PFSK-1 (cell line): Measurements from ENCODE around the gene RAD51.

Experiments
- FOXP2 ChIP-seq: optimal IDR thresholded peaks from 2 replicates; pipeline ENCODE3; 2011; ENCODE audit warnings: borderline replicate concordance, control low read depth, inconsistent platforms; ENCODE audit not compliant: insufficient read depth; ENCODE audit errors: extremely low read length, extremely low read depth
- POLR2AphosphoS5 ChIP-seq: IDR thresholded peaks from 2 replicates; pipeline ENCODE4 v1.6.1; 2012; ENCODE audit warnings: low read depth, mild to moderate bottlenecking, control low read depth, low read length, moderate library complexity
- SIN3A ChIP-seq: IDR thresholded peaks from 2 replicates; pipeline ENCODE4 v1.6.1; 2012; ENCODE audit warnings: mild to moderate bottlenecking, low read length, moderate library complexity, borderline replicate concordance; ENCODE audit not compliant: insufficient read depth
- TAF1 ChIP-seq: IDR thresholded peaks from 2 replicates; pipeline ENCODE4 v1.6.1; 2012; ENCODE audit warnings: low read length, control low read depth, borderline replicate concordance; ENCODE audit not compliant: insufficient read depth
- TF ChIP-seq, protein P1 (sequence below), 2 experiments: IDR thresholded peaks; 2 replicates each; pipeline versions ENCODE4 v1.6.1 to v1.8.0; 2011 to 2012; ENCODE audit warnings: low read depth in 2 of 2, low read length in 2 of 2, control low read depth in 1 of 2, inconsistent platforms in 1 of 2, mild to moderate bottlenecking in 1 of 2, moderate library complexity in 1 of 2; ENCODE audit not compliant: insufficient read depth in 1 of 2

RAD51 gene

DNA sequence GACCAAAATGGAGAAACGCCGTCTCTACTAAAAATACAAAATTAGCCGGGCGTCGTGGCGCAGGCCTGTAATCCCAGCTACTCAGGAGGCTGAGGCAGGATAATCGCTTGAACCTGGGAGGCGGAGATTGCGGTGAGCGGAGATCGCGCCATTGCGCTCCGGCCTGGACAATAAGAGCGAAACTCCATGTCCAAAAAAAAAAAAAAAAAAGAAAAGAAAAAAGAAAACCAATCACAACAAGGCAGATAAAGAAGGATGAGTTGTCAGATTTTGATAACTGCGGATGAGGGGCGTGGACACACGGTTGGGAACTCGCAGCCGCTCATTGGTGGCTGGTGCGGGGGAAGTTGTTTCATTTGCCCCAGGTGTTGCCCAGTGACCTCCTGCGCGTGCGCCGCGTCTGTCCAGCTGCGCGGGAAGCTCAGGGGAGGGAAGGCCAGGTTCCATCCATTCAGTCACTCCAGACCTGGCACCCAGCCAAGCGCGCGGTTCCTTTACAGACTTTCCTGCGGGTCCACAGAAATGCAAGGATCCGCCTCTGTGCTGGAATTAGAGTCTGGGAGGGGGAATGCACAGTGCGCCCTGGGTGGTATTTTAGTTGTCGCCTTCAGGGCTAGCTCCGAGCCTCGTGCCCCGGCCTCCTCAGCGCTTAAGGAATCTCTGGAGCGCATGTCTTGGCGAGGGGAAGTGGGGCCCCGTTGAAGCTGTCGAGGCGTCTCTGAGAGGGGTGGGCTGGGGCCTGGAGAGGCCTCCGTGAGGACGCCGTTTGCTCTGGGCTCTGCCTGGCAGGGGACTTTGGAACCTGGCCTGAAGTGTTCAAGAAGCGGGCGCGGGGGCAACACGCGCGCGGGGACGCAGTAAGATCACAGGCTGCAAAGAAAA lies 68.2 kb downstream of the RAD51 start:
- TF ChIP-seq, protein P1, sequence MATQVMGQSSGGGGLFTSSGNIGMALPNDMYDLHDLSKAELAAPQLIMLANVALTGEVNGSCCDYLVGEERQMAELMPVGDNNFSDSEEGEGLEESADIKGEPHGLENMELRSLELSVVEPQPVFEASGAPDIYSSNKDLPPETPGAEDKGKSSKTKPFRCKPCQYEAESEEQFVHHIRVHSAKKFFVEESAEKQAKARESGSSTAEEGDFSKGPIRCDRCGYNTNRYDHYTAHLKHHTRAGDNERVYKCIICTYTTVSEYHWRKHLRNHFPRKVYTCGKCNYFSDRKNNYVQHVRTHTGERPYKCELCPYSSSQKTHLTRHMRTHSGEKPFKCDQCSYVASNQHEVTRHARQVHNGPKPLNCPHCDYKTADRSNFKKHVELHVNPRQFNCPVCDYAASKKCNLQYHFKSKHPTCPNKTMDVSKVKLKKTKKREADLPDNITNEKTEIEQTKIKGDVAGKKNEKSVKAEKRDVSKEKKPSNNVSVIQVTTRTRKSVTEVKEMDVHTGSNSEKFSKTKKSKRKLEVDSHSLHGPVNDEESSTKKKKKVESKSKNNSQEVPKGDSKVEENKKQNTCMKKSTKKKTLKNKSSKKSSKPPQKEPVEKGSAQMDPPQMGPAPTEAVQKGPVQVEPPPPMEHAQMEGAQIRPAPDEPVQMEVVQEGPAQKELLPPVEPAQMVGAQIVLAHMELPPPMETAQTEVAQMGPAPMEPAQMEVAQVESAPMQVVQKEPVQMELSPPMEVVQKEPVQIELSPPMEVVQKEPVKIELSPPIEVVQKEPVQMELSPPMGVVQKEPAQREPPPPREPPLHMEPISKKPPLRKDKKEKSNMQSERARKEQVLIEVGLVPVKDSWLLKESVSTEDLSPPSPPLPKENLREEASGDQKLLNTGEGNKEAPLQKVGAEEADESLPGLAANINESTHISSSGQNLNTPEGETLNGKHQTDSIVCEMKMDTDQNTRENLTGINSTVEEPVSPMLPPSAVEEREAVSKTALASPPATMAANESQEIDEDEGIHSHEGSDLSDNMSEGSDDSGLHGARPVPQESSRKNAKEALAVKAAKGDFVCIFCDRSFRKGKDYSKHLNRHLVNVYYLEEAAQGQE (IDR thresholded peaks at IDR 0.05; ENCODE audit: insufficient read depth in 1 of 2, low read depth in 2 of 2, low read length in 2 of 2) = no peak
- TF ChIP-seq SIN3A (no peak), TAF1 (no peak), FOXP2 (no peak), POLR2AphosphoS5 (no peak)

DNA sequence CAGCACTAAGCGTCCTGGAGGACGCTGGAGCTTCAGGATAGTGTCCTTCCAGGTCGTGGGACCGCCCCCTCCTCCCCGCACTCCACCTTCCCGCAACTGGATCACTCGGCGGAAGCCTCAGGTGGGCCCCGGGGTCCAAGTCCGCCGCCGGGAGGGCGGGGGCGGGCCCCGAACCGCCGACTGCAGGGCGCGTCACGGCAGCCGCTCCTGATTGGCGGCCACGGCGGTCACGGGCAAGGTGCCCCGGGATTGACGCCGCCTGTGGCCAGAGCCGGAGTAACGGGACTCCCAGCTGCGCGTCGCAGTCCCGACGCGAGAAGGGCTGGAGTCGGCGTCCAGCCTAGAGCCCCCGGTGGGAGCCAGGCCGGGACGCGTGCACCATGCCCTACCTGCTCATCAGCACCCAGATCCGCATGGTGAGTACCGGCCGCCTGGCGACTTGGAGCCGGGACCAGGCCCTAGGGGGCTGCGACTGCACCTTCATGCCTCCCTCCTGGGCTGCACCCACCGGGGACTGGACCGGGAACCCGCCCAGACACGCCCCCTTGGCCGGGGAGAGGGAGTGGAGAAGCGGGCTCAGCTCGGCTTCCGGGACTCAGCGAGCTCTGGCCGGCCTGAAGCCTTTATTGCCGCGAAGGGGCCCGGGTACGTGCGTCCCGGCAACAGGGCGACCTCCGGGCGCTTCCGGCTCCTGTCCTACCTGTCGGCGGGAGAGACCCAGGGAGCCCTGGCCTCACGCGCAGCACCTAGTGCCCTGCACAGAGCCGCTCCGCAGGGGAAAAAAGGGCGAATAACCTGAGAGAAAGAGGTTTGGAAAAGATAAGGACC lies 69.0 kb downstream of the RAD51 start, which contains the start of gene GCHFR:
Gene GCHFR (plus strand): TSS at position 268 of the 828 bp plus-strand sequence. CDS start 113 bp downstream, at position 381.
- TF ChIP-seq POLR2AphosphoS5 = no peak
- no peak for TF ChIP-seq TAF1
- TF ChIP-seq SIN3A = no peak
- no peak for TF ChIP-seq FOXP2
- TF ChIP-seq, protein P1 (IDR thresholded peaks at IDR 0.05; ENCODE audit: insufficient read depth in 1 of 2, low read depth in 2 of 2, low read length in 2 of 2) = no peak

DNA sequence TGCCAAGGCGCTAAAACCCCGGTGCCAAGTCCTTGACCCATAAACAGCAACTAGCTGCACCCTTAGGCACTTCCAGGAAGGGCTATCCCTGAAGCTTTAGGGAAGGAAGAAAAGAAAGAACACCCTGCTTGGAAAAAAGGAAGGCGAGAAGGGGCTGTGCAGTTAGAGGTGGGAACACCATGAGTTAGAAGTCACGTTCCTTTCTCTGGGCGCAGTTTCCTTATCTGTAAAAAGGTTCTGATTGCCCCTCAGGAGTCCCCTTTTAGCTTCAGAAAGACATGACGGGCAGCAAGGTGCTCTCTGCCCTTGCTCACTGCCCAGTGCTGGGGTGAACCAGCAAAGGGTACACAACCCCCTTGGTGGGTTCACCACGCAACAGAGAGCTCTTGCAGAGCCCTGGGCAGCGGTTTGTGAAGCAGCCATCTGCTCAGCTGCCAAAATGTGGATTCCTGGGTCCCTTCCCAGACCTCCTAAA lies 69.7 kb downstream of the RAD51 start:
- TF ChIP-seq POLR2AphosphoS5 (no peak), FOXP2 (no peak), SIN3A (no peak), TAF1 (no peak)
- TF ChIP-seq, protein P1 (IDR thresholded peaks at IDR 0.05; ENCODE audit: insufficient read depth in 1 of 2, low read depth in 2 of 2, low read length in 2 of 2) = no peak

DNA sequence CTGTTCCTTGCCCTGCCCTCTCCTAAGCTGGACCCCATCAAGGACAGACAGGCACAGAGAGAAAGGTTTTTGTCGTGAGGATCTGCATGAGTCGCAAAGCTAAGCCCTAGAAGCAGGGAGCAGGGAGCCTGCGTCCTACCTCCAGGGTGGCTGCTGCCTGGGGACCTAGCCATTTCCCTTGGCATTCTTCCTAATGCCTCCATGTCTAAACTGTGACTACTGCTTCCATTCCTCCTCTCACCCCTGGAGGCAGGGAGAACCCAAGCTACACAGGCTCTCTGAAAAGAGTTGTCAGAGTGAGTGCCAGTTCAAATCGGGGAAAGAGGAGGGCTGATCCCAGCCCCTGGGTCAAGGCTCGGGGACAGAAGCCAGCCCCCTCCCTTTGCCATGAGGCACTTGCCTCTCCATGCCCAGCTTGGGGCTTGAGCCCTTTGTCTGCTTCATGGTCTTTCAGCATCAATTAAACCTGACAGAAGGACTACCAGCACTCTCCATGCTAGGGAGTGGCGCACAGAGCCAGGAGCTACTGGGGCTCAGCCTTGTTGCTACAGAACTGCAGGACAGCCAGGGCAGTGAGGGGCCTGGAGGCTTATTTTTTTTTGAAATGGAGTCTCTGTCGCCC lies 71.3 kb downstream of the RAD51 start:
- TF ChIP-seq FOXP2 = no peak
